Peyer's patch (tissue), 4 donors: ENCODE results near the gene LDLRAD4.

Experiments
- CTCF ChIP-seq, 6 experiments: fragments of 450-650 bp in 4 of 6; fragments of 200-600 bp in 2 of 6; sonication (generic) in 1 of 6; IDR thresholded peaks; one replicate each; pipeline ENCODE4 v1.5.1; 2017 to 2019; ENCODE audit warnings: antibody characterized with exemption in 6 of 6, mild to moderate bottlenecking in 3 of 6, moderate library complexity in 1 of 6
- POLR2A ChIP-seq, 2 donors: fragments of 450-650 bp; IDR thresholded peaks; one replicate each; pipeline ENCODE4 v1.5.1; 2017; ENCODE audit warnings: antibody characterized with exemption in 2 of 2, mild to moderate bottlenecking in 2 of 2, moderate library complexity in 2 of 2

GRCh38 chr18:13309748-13310670 is 91.4 kb downstream of the LDLRAD4 start:
- TF ChIP-seq CTCF (IDR thresholded peaks at IDR 0.05) (no peak), POLR2A (IDR thresholded peaks at IDR 0.05) (no peak)
